Tibial artery (tissue), 4 donors: ENCODE measurements around the gene TNS4.

Experiments
- DNase-seq, 2 donors: peaks; one replicate each; pipeline ENCODE4 v3.0.0-alpha.2; 2019
- H3K27ac ChIP-seq, 2 donors: fragments of 200-600 bp; sonication (generic) in 1 of 2; 1 replicate in 1 of 2; 2 replicates in 1 of 2; pipeline ENCODE4 v1.5.1; 2018 to 2019; ENCODE audit warnings: mild to moderate bottlenecking in 1 of 2
- H3K27me3 ChIP-seq, 2 donors: fragments of 200-600 bp; sonication (generic) in 1 of 2; one replicate each; pipeline versions ENCODE4 v1.5.1 to v1.6.0; 2016 to 2019
- H3K36me3 ChIP-seq, 3 donors: fragments of 200-600 bp; sonication (generic) in 2 of 3; one replicate each; pipeline ENCODE4 v1.5.1; 2016 to 2019; ENCODE audit warnings: mild to moderate bottlenecking in 2 of 3
- H3K4me1 ChIP-seq, 4 donors: fragments of 200-600 bp; sonication (generic) in 2 of 4; 1 replicate in 3 of 4; 2 replicates in 1 of 4; pipeline ENCODE4 v1.5.1; 2016 to 2019
- H3K4me3 ChIP-seq, 2 donors: fragments of 200-600 bp; sonication (generic) in 1 of 2; 1 replicate in 1 of 2; 2 replicates in 1 of 2; pipeline ENCODE4 v1.5.1; 2018 to 2019; ENCODE audit warnings: mild to moderate bottlenecking in 2 of 2
- H3K9me3 ChIP-seq, 3 donors: fragments of 200-600 bp; sonication (generic) in 1 of 3; one replicate each; pipeline ENCODE4 v1.5.1; 2016 to 2019
- intact Hi-C: fragments of 100-400 bp; cut with DNase I; formaldehyde crosslinking; loops from one replicate; pipeline ENCODE4 v1.15.0; 2023; ENCODE audit warnings: low total_unique reads
- TF ChIP-seq, protein P1 (sequence below), 2 experiments: fragments of 200-600 bp in 1 of 2; fragments of 450-650 bp in 1 of 2; IDR thresholded peaks; one replicate each; pipeline ENCODE4 v1.5.1; 2017 to 2019; ENCODE audit warnings: antibody characterized with exemption in 2 of 2, mild to moderate bottlenecking in 1 of 2, moderate library complexity in 1 of 2

Gene TNS4

DNA sequence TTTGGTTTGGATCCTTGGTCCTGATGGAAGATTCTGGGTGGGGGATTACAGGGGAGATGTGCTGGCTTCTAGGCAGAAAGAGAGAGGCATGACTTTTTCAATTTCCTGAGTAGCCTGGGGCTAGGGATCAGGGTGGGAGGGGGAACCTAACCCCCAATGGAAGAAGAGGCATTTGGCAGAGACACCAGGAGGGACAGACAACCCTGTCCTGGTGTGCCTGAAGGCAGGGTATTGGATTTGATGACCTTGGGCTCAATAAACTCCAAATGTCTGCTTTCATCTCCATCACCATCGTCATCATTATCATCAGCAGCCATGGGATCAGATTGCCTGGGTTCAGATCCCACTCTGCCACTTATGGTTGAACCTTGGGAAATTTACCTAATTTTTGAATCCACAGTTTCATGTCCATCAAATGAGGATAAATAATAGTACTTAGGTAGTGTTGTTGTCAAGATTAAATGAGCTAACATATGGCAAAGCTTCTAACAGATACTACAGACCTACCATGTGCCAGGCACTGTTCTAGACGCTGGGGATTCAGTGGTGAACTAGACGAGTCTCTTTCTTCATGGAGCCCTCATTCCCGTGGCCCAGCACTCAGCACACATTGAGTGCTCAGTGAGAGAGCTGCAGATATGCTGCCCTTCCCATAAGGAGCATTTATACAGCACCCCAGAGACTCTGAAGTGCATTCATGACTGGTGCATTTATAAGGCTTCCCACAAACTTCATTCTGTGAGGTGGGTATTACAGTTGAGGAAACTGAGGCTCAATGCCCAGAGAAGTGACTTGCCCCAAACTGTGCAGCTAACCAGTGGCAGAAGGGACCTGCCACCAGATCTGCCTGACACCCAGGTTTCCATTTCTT is 31.4 kb downstream of the TNS4 start:
- Histone ChIP-seq H3K4me1 (peaks cover 0 to 14% (median 4%) of the 10 kb centered on the region in 4 donors), H3K27ac (no peak overlapping the region), H3K4me3 (no peak overlapping the region), H3K27me3 (peaks cover 0 to 6% of the 10 kb centered on the region in 2 donors), H3K9me3 (no peaks in the 10 kb centered on the region), H3K36me3 (no peaks in the 10 kb centered on the region)
- TF ChIP-seq, protein P1, sequence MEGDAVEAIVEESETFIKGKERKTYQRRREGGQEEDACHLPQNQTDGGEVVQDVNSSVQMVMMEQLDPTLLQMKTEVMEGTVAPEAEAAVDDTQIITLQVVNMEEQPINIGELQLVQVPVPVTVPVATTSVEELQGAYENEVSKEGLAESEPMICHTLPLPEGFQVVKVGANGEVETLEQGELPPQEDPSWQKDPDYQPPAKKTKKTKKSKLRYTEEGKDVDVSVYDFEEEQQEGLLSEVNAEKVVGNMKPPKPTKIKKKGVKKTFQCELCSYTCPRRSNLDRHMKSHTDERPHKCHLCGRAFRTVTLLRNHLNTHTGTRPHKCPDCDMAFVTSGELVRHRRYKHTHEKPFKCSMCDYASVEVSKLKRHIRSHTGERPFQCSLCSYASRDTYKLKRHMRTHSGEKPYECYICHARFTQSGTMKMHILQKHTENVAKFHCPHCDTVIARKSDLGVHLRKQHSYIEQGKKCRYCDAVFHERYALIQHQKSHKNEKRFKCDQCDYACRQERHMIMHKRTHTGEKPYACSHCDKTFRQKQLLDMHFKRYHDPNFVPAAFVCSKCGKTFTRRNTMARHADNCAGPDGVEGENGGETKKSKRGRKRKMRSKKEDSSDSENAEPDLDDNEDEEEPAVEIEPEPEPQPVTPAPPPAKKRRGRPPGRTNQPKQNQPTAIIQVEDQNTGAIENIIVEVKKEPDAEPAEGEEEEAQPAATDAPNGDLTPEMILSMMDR (IDR thresholded peaks at IDR 0.05): no peak
- intact Hi-C loops: no loop called here
- DNase-seq: no peak

GRCh38 chr17:40468560-40468959 is 32.9 kb downstream of the TNS4 start:
- no peaks in the 10 kb centered on the region for H3K9me3 ChIP-seq
- no peaks in the 10 kb centered on the region for H3K36me3 ChIP-seq
- H3K27me3 ChIP-seq: peaks cover 0 to 6% of the 10 kb centered on the region in 2 donors
- no peak for DNase-seq
- no peak overlapping the region for H3K4me3 ChIP-seq
- intact Hi-C loops: no loop called here
- H3K4me1 ChIP-seq: peaks cover 0 to 14% (median 4%) of the 10 kb centered on the region in 4 donors
- H3K27ac ChIP-seq: no peak overlapping the region
- TF ChIP-seq, protein P1 (IDR thresholded peaks at IDR 0.05): no peak

DNA sequence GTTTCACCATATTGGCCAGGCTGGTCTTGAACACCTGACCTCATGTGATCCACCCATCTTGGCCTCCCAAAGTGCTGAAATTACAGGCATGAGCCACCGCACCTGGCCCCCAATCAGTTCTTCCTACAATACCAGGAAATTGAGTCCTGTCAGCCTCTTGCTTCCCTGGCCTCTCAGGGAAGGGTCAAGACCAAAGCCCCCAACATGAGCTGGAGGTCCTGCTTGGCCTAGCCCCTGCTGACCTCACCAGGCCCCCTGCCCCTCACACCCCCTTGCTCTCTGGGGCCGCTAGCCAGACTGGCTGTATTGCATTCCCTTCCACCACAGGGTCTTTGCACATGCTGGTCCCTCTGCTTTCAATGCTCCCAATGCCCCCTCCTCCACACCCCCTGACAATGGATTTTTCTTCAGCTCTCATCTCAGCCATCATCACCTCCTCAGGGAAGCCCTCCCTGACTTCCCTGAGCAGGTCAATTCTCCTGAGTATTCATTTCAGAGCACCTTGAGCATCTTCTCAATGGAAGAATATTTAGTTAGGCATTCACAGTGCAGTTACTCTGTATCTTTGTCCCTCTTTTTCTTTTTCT is 34.0 kb downstream of the TNS4 start:
- DNase-seq: no peak
- no peaks in the 10 kb centered on the region for H3K9me3 ChIP-seq
- H3K36me3 ChIP-seq: no peaks in the 10 kb centered on the region
- intact Hi-C loops: no loop called here
- TF ChIP-seq, protein P1 (IDR thresholded peaks at IDR 0.05): no peak
- no peak overlapping the region for H3K4me3 ChIP-seq
- peaks cover 0 to 12% of the 10 kb centered on the region in 2 donors for H3K27me3 ChIP-seq
- H3K4me1 ChIP-seq: peaks cover 0 to 26% (median 4%) of the 10 kb centered on the region in 4 donors
- no peak overlapping the region for H3K27ac ChIP-seq

GRCh38 chr17:40466298-40466971 is 35.0 kb downstream of the TNS4 start:
- TF ChIP-seq, protein P1 (IDR thresholded peaks at IDR 0.05): no peak
- no peak overlapping the region for H3K4me3 ChIP-seq
- H3K36me3 ChIP-seq: no peaks in the 10 kb centered on the region
- peaks cover 0 to 13% of the 10 kb centered on the region in 2 donors for H3K27me3 ChIP-seq
- DNase-seq: no peak
- H3K9me3 ChIP-seq: no peaks in the 10 kb centered on the region
- intact Hi-C loops: no loop called here
- peaks cover 0 to 18% (median 2%) of the 10 kb centered on the region in 4 donors for H3K4me1 ChIP-seq
- no peak overlapping the region for H3K27ac ChIP-seq

DNA sequence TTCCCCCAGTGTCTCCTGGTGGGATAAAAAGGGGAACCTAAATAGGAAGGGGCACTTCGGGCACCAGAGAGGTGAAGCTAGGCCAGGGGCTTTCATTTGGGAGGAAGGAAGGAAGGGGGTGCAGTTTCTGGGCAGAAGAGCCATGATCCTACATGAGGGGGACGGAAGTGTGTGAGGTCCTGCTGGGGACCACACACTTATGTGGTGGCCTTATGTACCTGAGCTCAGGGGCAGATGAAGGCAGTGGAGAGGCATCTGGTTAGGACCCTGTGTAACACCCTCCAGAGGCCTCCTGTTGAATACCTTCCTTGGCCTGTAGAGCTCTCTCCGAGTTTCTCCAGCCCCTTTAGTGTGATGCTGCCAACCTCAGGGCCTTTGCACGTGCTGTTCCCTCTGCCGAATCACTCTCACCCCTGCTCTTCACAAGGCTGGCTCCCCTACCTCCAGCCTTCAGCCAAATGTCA is 37.0 kb downstream of the TNS4 start:
- H3K36me3 ChIP-seq: no peaks in the 10 kb centered on the region
- intact Hi-C loops: no loop called here
- TF ChIP-seq, protein P1 (IDR thresholded peaks at IDR 0.05): no peak
- H3K9me3 ChIP-seq: no peaks in the 10 kb centered on the region
- H3K27me3 ChIP-seq: peaks cover 0 to 13% of the 10 kb centered on the region in 2 donors
- H3K27ac ChIP-seq: no peak overlapping the region
- H3K4me3 ChIP-seq: no peak overlapping the region
- DNase-seq: no peak
- peaks cover 0 to 17% (median 6%) of the 10 kb centered on the region in 4 donors for H3K4me1 ChIP-seq
